ENCODE data around the gene NOTUM.

NOTUM gene

GRCh38 chr17:81910840-81911276 lies 50.1 kb downstream of the NOTUM start:
- TF ChIP-seq, protein P1, sequence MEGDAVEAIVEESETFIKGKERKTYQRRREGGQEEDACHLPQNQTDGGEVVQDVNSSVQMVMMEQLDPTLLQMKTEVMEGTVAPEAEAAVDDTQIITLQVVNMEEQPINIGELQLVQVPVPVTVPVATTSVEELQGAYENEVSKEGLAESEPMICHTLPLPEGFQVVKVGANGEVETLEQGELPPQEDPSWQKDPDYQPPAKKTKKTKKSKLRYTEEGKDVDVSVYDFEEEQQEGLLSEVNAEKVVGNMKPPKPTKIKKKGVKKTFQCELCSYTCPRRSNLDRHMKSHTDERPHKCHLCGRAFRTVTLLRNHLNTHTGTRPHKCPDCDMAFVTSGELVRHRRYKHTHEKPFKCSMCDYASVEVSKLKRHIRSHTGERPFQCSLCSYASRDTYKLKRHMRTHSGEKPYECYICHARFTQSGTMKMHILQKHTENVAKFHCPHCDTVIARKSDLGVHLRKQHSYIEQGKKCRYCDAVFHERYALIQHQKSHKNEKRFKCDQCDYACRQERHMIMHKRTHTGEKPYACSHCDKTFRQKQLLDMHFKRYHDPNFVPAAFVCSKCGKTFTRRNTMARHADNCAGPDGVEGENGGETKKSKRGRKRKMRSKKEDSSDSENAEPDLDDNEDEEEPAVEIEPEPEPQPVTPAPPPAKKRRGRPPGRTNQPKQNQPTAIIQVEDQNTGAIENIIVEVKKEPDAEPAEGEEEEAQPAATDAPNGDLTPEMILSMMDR (IDR thresholded peaks at IDR 0.05; ENCODE audit: borderline replicate concordance, control extremely low read depth, extremely low read depth, insufficient read depth, missing control alignments), result no peak
- no peak for DNase-seq (ENCODE audit: low spot score)
- in situ Hi-C loops (cut with MboI; ENCODE audit: low sequenced_read_pairs, unreplicated experiment), result no loop called here

DNA sequence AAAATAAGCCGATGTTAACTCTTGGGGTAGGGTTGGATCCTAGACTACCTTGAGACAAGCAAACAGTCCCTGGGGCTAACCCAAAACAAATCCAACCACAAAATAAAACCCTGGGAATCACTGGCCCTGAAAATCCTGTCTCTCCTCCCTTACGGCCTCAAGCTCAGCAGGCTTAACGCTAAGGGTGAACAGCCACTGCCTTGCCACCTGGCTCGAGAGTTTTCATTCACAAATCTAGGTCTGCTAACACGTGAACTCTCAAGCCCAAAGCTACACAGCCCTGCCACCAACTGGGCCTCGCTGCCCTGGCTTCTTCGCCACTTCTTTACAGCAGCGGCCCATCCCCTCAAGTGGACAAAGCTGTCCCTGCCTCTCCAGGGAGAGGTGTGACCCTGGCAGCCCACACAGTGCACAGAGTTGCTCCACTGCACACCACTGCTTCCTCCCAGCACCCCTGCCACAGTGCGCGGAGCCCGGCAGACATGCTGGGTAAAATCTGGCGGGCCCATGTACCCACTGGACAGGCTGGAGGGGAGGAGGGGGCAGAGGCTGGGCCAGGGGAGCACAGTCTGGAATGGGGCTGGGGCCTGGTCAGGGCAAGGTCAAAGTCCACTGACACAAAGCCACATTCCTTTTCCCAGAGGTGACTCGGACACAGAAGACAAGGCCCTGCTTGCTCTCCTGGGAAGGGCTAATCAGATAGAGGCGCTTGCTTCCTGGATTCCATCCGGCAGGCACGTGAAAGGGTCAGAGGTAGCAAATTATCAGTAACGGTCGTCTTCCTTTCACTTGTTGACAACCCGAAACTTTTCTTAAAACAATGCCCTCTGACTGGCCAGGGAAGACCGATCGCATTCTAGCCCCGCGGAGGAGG lies 50.8 kb downstream of the NOTUM start:
- TF ChIP-seq, protein P1 (IDR thresholded peaks at IDR 0.05; ENCODE audit: borderline replicate concordance, control extremely low read depth, extremely low read depth, insufficient read depth, missing control alignments), result no peak
- DNase-seq (ENCODE audit: low spot score), result no peak
- in situ Hi-C loops (cut with MboI; ENCODE audit: low sequenced_read_pairs, unreplicated experiment), result no loop called here

- in situ Hi-C loops (cut with MboI; ENCODE audit: low sequenced_read_pairs, unreplicated experiment), result no loop called here
Observed at GRCh38 chr17:81909231-81909630, 51.8 kb downstream of the NOTUM start.

DNA sequence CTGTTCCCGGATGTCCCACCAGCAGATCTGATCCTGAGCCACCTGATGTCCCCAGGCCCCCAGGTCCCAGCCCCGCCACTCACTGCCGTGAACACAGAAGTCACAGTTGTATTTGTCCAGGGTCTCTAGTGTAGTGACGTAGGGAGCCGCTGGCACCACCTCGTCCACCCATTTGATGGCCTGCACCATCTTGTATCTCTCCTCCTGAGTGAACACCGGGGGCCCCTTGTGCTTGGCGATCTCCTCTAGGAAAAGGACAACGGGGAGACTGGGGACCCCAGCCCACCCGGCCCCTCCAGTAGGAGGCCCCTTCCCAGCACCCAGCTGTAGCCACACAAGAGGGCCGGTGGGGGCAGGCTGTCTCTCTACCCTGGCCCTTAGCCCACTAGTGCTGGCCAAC lies 52.2 kb downstream of the NOTUM start:
- TF ChIP-seq, protein P1 (IDR thresholded peaks at IDR 0.05; ENCODE audit: borderline replicate concordance, control extremely low read depth, extremely low read depth, insufficient read depth, missing control alignments), result no peak
- no peak for DNase-seq (ENCODE audit: low spot score)
- in situ Hi-C loops (cut with MboI; ENCODE audit: low sequenced_read_pairs, unreplicated experiment), result no loop called here

More at GRCh38 chr17:81909231-81909630, 51.8 kb downstream of the NOTUM start:
- no peak for DNase-seq (ENCODE audit: low spot score)
- TF ChIP-seq, protein P1 (IDR thresholded peaks at IDR 0.05; ENCODE audit: borderline replicate concordance, control extremely low read depth, extremely low read depth, insufficient read depth, missing control alignments), result no peak

DNA sequence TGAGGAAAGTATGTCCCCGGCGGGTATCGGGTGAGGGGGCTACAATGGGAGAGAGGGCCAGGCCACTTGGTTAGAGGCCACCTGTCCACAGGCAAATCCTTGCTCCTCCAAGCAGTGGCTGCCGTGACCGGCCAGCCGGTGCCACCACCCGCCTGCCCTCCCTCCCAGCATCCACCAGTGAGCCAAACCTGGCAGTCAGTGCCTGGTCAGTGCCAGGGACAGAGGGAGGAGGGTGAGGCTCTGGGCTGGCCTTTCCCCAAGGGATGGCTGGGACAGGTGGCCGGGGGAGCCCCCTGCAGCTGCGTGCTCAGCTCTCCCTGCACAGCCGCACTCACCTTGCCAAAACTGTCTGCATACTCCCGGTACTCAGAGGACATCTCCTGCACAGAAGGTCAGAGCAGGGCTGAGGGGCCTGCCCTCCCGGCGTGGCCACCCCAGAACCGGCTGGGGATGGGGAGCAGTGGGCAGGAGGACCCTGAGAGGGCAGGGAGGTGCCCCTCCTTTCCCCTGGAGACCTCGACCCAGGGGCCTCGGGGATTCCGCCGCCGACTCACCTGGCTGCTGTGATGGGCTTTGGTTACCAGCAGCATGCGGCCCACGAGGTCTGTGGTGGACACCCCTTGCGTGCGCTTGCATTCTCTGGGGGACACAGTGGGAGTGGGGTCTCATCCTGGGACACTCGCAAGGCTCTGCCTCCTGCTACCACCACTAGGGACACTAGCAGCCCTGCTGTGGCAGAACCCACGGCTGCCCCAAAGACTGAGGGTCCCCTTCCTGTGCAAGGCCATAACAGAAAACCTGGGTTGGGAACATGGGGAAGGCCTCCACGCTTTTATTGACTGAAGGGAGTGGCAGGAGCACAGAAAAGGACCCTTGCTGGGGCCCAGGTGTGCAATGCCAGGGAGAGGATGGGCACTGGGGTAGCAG lies 53.5 kb downstream of the NOTUM start:
- TF ChIP-seq, protein P1 (IDR thresholded peaks at IDR 0.05; ENCODE audit: borderline replicate concordance, control extremely low read depth, extremely low read depth, insufficient read depth, missing control alignments), result no peak
- DNase-seq (ENCODE audit: low spot score), result no peak
- in situ Hi-C loops (cut with MboI; ENCODE audit: low sequenced_read_pairs, unreplicated experiment), result no loop called here

- in situ Hi-C loops (cut with MboI; ENCODE audit: low sequenced_read_pairs, unreplicated experiment), result no loop called here
- DNase-seq (ENCODE audit: low spot score), result no peak
- TF ChIP-seq, protein P1 (IDR thresholded peaks at IDR 0.05; ENCODE audit: borderline replicate concordance, control extremely low read depth, extremely low read depth, insufficient read depth, missing control alignments), result no peak
Observed at GRCh38 chr17:81906476-81907218, 54.3 kb downstream of the NOTUM start.

All from GM13976 (cell line).